ENCODE data around the gene AIFM1.

GRCh38 chrX:130147631-130148030 is 18.0 kb downstream of the AIFM1 start:
- TF ChIP-seq CTCF (IDR thresholded peaks at IDR 0.05): no peak
- TF ChIP-seq POLR2A (IDR thresholded peaks at IDR 0.05): no peak

All from vagina (tissue), 2 donors.